Loucy (cell line): ENCODE results near the gene SKI.

ENCODE experiments used
- CTCF ChIP-seq: fragments of 200-600 bp; sonication (generic); conservative IDR thresholded peaks from 2 replicates; pipeline ENCODE4 v1.5.1; 2014; ENCODE audit warnings: mild to moderate bottlenecking, antibody characterized with exemption, low read length
- EZH2phosphoT487 ChIP-seq: fragments of 200-600 bp; IDR thresholded peaks from 2 replicates; pipeline ENCODE4 v1.6.1; 2018; ENCODE audit warnings: antibody characterized with exemption, mild to moderate bottlenecking, moderate library complexity, borderline replicate concordance

GRCh38 chr1:2326524-2326923 lies 98.4 kb downstream of the SKI start:
- TF ChIP-seq CTCF (no peak), EZH2phosphoT487 (no peak)
